Karpas-422 (cell line): ENCODE measurements around the gene KRCC1. TPM values are rescaled to one million over a fixed set of nuclear protein-coding genes. Genes with fewer than 3 reads are reported as not detected.
A peak's percentile ranks its signal among the peaks of the same experiment; 100 is the strongest.

Experiments
- small RNA-seq: library from RNA; depleted of rRNA; stranded (forward); fragments of <200 nt; gene quantifications from one replicate; pipeline ENCODE3, GENCODE V24; 2014
- total RNA-seq: library from RNA; depleted of rRNA; stranded (reverse); fragments of >200 nt; shearing (Covaris generic); gene quantifications from 2 replicates; pipeline ENCODE4 v1.2.3, GENCODE V29; 2014; ENCODE audit warnings: low replicate concordance; rRNA removed

The KRCC1 gene
- total RNA-seq, 1 experiment from 2014 or later: 63.6 TPM

Small RNA genes lying within 50 kb of the gene (small RNA-seq; reads per million reads assigned to genes)
- not detected for gene MIR4780
- gene RNU2-63P: 1.1 reads per million, percentile 33 among the genes with 10 or more reads in this experiment

Other genes with a start within 250 kb of the KRCC1 start
- not detected in 2 replicates for gene RGPD2, start 230.0 kb downstream of the KRCC1 start, total RNA-seq
- gene RNU2-63P, start 39.2 kb downstream of the KRCC1 start, total RNA-seq: not detected in 2 replicates
- not detected in 2 replicates for gene SMYD1, start 12.0 kb upstream of the KRCC1 start, total RNA-seq
- not detected in 2 replicates for gene FABP1, start 72.3 kb upstream of the KRCC1 start, total RNA-seq
- gene THNSL2, start 114.6 kb upstream of the KRCC1 start, total RNA-seq: 0.69 and 1.8 TPM in 2 replicates